ENCODE data around the gene TNPO3.
"Not testable (repeated sequence)": the region's sequence is repeated elsewhere in the genome, so short reads cannot be mapped to it uniquely, and the experiment has no call there.

TNPO3 gene

GRCh38 chr7:128946936-128947830 lies 107.7 kb downstream of the TNPO3 start:
- ATAC-seq (no peak), DNase-seq (no peak)
- Mint-ChIP-seq H3K27me3 (no peaks in the 10 kb centered on the region), H3K9me3 (no peaks in the 10 kb centered on the region), H3K4me3 (no peak overlapping the region), H3K27ac (no peak overlapping the region), H3K4me1 (peaks cover 2% of the 10 kb centered on the region), H3K36me3 (ENCODE audit: low read depth) (peaks cover 8% of the 10 kb centered on the region)

DNA sequence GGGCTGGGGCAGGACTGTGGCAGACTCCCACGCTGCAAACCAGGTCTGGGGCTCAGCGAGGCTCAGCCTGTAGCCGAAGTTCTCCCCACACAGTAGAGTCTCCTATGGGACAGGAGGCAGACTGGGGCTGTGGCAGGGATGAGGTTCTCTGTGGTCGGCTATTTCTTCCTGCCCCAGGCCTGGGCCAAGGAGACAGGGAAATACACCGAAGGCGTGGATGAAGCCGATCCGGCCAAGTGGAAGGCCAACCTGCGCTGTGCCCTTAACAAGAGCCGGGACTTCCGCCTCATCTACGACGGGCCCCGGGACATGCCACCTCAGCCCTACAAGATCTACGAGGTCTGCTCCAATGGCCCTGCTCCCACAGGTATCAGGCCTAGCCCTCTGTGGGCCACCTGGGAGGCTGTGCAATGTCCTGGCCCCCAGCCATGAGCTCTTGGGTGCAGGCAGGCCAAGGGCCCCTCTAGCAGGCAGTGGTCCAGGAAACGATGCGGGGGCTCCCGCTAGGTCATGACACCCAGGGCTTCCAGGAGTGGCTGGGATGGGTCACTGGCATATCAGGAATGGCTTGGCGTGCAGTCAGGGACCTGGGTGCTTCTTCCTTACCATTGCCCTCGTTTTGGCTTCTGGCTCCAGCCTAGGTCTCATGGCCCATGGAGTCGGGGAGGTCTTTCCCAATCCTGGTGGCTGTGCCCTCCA lies 109.1 kb downstream of the TNPO3 start:
- Mint-ChIP-seq H3K27me3 (no peaks in the 10 kb centered on the region), H3K4me1 (peaks cover 8% of the 10 kb centered on the region)

GRCh38 chr7:128944487-128945236 lies 110.2 kb downstream of the TNPO3 start:
- no peak for DNase-seq
- Mint-ChIP-seq H3K4me1 (peaks cover 18% of the 10 kb centered on the region), H3K36me3 (ENCODE audit: low read depth) (no peaks in the 10 kb centered on the region), H3K4me3 (no peak overlapping the region), H3K27ac (no peak overlapping the region), H3K27me3 (no peaks in the 10 kb centered on the region), H3K9me3 (no peaks in the 10 kb centered on the region)
- ATAC-seq = no peak

More for the DNA sequence above, 109.1 kb downstream of the TNPO3 start:
- Mint-ChIP-seq H3K27ac (no peak overlapping the region), H3K9me3 (no peaks in the 10 kb centered on the region), H3K36me3 (ENCODE audit: low read depth) (no peaks in the 10 kb centered on the region), H3K4me3 (no peak overlapping the region)
- DNase-seq (no peak), ATAC-seq (no peak)

DNA sequence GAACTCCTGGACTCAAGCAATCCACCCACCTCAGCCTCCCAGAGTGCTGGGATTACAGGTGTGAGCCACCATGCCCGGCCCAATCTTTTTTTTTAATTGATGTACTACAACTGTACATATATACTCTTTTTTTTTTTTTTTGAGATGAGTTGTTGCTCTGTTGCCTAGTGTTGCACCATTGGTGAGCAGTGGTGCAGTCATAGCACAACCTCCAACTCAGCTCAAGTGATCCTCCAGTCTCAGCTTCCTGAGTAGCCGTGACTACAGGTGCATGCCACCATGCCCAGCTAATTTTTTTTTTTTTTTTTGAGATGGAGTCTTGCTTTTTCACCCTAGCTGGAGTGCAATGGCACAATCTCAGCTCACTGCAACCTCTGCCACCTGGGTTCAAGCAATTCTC lies 111.7 kb downstream of the TNPO3 start:
- ATAC-seq; DNase-seq; H3K27ac Mint-ChIP-seq; H3K4me3 Mint-ChIP-seq; H3K36me3 Mint-ChIP-seq (ENCODE audit: low read depth); H3K9me3 Mint-ChIP-seq; H3K27me3 Mint-ChIP-seq: not testable (repeated sequence)
- peaks cover 25% of the 10 kb centered on the region for H3K4me1 Mint-ChIP-seq

GRCh38 chr7:128941946-128942526 lies 112.9 kb downstream of the TNPO3 start:
- Mint-ChIP-seq H3K9me3 (no peaks in the 10 kb centered on the region), H3K4me3 (no peak overlapping the region), H3K27me3 (peaks cover 9% of the 10 kb centered on the region), H3K4me1 (peaks cover 27% of the 10 kb centered on the region), H3K27ac (no peak overlapping the region), H3K36me3 (ENCODE audit: low read depth) (no peaks in the 10 kb centered on the region)
- no peak for DNase-seq
- no peak for ATAC-seq

DNA sequence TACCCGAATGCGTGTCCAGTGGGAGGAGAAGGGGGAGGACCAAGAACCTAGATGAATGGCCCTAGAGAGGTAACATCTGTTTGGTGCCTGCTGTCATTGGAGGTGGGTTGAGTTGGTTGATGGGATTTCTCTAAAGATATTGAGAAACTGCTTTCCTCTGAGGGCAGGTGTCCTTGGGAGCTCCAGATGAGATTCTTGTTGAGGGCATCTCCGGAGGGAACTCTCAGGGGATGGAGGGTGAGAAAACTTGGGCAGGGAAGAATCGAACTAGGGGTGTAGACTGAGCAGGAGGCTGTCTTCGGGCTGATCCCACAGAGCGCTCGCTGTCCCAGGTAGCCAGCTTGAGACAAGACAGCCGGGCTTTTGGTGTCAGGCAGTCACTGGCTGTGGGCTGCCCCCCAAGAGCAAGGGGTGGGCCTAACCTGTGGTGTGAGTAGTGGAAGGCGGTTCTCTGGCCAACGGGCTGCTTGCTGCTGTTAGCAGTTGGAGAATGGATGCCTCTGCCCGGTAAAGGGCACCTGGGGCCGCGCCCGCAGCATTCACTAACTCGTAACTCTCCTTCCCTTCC lies 113.5 kb downstream of the TNPO3 start:
- ATAC-seq = no peak
- peaks cover 14% of the 10 kb centered on the region for H3K27me3 Mint-ChIP-seq
- H3K27ac Mint-ChIP-seq = peak overlapping the region; percentile 7
- H3K36me3 Mint-ChIP-seq (ENCODE audit: low read depth) = no peaks in the 10 kb centered on the region
- DNase-seq = no peak
- peaks cover 28% of the 10 kb centered on the region for H3K4me1 Mint-ChIP-seq
- peak overlapping the region; percentile 64 for H3K4me3 Mint-ChIP-seq
- H3K9me3 Mint-ChIP-seq = no peaks in the 10 kb centered on the region

DNA sequence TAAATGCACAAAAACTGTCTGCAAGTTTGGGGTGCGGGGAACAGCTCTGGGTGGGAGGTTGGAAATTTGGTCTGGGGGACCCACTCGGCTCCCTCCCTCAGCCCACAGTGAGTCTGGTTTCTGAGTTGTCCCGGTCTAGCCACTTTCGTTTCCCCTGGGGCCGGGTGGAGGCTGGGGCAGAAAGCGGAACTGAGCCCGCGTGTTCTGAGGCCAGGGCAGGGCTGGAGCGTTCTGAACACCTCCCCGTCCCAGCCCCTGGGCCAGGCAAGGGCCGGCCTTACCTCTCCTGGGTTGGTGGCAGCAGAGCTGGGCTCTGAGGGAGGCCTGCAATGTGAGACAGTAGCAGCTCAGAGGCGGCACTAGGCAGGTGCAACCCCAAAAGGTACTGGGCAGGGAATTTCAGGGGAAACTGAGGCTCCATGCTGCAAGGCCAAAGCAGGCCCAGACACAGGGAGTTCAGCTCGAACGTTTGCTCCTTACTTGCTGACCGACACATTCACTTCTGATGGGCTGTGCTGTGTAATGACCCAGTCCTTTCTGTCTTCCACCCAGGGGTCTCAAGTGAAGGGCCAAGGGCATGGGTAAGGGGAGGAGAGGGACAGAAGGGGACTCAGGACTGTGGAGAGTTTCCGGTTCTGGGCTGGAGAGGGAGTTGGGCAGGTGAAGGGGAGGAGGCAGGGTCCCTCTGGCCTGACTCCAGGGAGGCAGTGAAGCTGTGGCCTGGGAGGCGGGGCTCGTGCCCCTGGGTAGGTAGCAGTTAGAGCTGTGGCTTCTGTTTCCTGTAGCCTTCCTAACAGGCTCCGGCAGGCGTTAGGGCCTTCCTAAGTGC lies 114.2 kb downstream of the TNPO3 start:
- no peaks in the 10 kb centered on the region for H3K9me3 Mint-ChIP-seq
- peaks cover 28% of the 10 kb centered on the region for H3K4me1 Mint-ChIP-seq
- H3K27me3 Mint-ChIP-seq = peaks cover 18% of the 10 kb centered on the region
- peak overlapping the region; percentile 64 for H3K4me3 Mint-ChIP-seq
- no peaks in the 10 kb centered on the region for H3K36me3 Mint-ChIP-seq (ENCODE audit: low read depth)
- ATAC-seq (peak; percentile 33), DNase-seq (peak; percentile 45)
- H3K27ac Mint-ChIP-seq = peak overlapping the region; percentile 7

DNA sequence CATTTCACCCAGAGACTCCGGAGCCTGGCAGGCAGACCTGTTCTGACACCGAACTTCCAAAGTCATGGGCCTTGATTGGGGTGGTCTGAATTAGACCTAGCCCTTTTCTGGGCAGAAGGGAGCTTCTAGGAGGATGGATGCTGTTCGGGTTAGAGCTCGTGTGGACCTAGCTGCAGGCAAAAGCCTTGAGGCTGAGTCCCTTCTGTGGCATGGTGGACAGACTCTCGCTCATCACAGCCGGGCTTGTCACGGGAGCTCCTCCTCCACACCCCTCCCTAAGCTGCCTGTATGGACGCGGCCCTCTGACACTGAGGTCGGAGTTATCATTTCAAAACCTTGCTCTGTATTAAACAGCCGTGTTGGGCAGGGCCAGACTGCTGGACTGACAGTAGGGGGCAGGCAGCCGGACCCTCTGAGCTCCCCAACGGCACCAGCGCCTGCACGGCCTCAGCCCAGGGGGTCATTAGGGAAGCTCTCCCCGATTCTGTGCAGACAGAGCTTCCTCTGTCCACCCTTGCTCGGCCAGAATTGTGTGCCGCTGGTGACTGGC lies 115.0 kb downstream of the TNPO3 start:
- DNase-seq (no peak), ATAC-seq (no peak)
- peak overlapping the region; percentile 64 for H3K4me3 Mint-ChIP-seq
- no peaks in the 10 kb centered on the region for H3K36me3 Mint-ChIP-seq (ENCODE audit: low read depth)
- peaks cover 21% of the 10 kb centered on the region for H3K27me3 Mint-ChIP-seq
- H3K4me1 Mint-ChIP-seq = peaks cover 28% of the 10 kb centered on the region
- H3K27ac Mint-ChIP-seq = no peak overlapping the region
- no peaks in the 10 kb centered on the region for H3K9me3 Mint-ChIP-seq

GRCh38 chr7:128939075-128939860 lies 115.6 kb downstream of the TNPO3 start:
- peaks cover 31% of the 10 kb centered on the region for H3K4me1 Mint-ChIP-seq
- peaks cover 21% of the 10 kb centered on the region for H3K27me3 Mint-ChIP-seq
- ATAC-seq = peak; percentile 35
- H3K4me3 Mint-ChIP-seq = peak overlapping the region; percentile 83
- H3K9me3 Mint-ChIP-seq = no peaks in the 10 kb centered on the region
- DNase-seq = peak; percentile 27
- H3K36me3 Mint-ChIP-seq (ENCODE audit: low read depth) = no peaks in the 10 kb centered on the region
- no peak overlapping the region for H3K27ac Mint-ChIP-seq

DNA sequence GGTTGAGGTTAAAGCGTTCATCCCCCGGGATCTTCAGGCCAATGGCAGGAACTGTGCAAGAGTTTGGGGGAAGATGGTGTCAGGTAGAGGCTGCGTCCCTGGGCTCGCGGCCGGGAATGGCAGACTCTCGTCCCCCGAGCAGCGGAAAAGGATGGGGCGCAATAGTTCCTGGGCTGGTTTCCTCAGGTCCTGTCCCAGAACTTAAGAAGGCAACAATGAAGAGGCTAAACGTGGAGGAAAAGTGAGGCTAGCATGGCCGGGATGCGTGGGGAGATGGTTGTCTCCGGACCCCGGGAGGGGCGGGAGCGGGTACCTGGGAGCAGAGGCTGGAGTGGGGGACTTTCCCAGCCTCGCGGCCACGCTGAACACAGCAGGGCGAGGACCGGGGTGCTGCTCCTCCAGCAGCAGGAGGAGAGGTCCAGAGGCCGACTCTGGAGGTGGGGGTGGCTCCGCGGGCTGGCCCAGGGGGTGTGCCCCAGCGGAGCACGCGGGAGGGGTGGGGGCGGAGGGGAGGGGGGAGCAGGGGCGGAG lies 116.3 kb downstream of the TNPO3 start:
- H3K27ac Mint-ChIP-seq = peak overlapping the region; percentile 68
- H3K4me1 Mint-ChIP-seq = peaks cover 34% of the 10 kb centered on the region
- ATAC-seq (peak; percentile 11), DNase-seq (peak; percentile 26)
- H3K36me3 Mint-ChIP-seq (ENCODE audit: low read depth) = no peaks in the 10 kb centered on the region
- peaks cover 21% of the 10 kb centered on the region for H3K27me3 Mint-ChIP-seq
- no peaks in the 10 kb centered on the region for H3K9me3 Mint-ChIP-seq
- H3K4me3 Mint-ChIP-seq = peak overlapping the region; percentile 83

DNA sequence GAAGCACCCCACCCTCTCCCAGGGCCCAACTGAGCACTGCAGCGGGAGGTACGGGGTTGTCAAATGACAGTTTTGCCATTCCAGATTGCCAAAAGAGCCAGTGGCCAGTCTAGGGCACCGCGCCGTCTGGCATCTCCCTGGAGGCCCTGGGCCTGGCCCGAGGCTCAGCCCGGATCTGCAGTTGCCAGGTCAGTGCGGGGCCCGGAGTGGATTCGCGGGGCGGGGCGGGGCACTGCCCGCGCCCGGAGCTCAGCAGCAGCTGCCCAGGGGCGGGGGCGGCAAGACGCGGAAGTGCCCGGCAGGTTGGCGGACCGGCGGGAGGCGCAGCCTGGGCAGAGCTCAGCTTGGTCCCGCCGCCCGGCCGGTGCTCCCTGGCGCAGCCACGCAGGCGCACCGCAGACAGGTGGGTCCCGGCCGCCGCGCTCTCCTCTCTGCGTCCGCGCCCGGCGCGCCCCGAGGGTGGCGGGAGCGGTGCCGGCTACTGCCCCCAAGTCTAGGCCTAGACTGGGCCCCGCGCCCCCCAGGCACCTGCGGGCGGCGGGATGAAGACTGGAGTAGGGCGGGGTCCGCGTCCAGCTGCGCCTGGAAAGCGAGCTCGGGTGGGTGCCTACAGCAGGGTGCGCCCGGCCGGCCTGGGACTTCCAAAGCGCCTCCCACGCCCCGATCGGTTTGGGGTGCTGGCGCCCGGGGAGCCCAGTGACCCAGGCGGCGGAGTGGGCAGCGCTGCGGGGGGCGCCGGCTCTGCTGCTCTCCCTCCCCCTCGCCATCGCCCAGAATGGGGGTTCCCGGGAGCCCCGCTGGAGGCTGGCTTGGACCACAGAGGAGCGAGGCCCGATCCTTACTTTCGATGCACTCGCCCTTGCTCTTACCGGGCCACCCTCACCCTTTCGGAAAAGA lies 117.0 kb downstream of the TNPO3 start, which contains the start of gene IRF5:
Gene IRF5 (plus strand): TSS at position 281 of the 897 bp plus-strand sequence. CDS start 4,155 bp downstream, outside the sequence.
- H3K4me3 Mint-ChIP-seq = peak within 1 kb of the TSS; percentile 83
- no peaks in the 10 kb centered on the region for H3K9me3 Mint-ChIP-seq
- peaks cover 25% of the 10 kb centered on the region for H3K27me3 Mint-ChIP-seq

More for the DNA sequence above, 117.0 kb downstream of the TNPO3 start, which contains the start of gene IRF5:
- DNase-seq = peak; percentile 27
- Mint-ChIP-seq H3K4me1 (peaks cover 41% of the 10 kb centered on the region), H3K27ac (peak within 1 kb of the TSS; percentile 68), H3K36me3 (ENCODE audit: low read depth) (peaks cover 2% of the 10 kb centered on the region)
- ATAC-seq = peak; percentile 5

Measured in activated naive CD8-positive, alpha-beta T cell treated with anti-CD3 and anti-CD28 coated beads, Interleukin-2, amount 50 U/mL, for 24 hours (primary cell).